Activated T-cell treated with anti-CD3 and anti-CD28 coated beads for 48 hours (primary cell): ENCODE results near the gene TPD52L2.

Experiments
- DNase-seq: peaks from one replicate; pipeline ENCODE4 v3.0.0-alpha.2; 2020; ENCODE audit warnings: low read depth

Gene TPD52L2

DNA sequence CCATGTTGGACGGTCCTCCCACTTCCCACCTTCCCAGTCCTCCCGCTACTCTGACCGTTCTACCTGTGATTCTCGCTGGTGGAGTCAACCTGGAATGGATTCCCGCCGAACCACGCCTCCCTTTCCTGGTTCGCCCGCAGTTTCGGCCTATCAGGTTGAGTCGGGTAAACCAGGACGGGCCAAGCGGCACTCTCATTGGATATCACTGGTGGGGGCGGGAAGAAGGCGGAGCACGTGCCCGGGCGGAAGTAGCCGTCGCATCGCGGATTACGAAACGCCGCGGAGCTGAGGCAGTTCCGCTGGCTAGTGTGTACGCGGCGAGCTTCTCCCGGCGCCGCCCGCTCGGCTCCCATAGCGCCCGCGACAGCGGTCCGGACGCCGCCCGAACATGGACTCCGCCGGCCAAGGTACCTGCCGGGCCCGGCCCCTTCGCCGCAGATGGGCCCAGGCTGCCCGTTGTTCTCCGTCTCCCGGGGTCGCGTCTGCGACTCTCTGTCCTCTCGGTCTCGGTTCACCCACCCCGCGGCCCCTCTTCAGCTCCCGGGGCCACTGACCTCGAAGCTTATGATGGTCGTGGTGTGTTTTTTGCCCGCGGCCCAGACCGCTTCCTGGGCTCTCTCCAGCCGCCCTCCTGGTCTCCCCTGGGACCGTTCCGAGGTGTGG is at the start of gene TPD52L2:
Gene TPD52L2 (plus strand): TSS at position 293 of the 663 bp plus-strand sequence. CDS start 96 bp downstream, at position 389.
- DNase-seq: peak; percentile 97

DNA sequence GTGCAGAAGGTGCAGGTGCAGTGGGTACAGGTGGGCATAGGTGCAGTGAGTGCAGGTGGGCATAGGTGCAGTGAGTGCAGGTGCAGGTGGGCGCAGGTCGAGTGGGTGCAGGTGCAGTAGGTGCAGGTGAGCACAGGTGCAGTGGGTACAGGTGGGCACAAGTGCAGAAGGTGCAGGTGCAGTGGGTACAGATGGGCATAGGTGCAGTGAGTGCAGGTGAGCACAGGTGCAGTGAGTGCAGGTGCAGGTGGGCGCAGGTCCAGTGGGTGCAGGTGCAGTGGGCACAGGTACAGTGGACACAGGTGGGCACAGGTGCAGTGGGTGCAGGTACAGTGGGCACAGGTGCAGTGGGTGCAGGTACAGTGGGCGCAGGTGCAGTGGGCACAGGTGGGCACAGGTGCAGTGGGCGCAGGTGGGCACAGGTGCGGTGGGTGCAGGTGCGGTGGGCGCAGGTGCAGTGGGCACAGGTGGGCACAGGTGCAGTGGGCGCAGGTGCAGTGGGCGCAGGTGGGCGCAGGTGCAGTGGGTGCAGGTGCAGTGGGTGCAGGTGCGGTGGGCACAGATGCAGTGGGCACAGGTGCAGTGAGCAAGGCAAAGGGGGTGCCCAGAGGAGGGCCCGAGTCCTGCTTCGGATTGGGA is 49.3 kb upstream of the TPD52L2 start:
- no peak for DNase-seq

DNA sequence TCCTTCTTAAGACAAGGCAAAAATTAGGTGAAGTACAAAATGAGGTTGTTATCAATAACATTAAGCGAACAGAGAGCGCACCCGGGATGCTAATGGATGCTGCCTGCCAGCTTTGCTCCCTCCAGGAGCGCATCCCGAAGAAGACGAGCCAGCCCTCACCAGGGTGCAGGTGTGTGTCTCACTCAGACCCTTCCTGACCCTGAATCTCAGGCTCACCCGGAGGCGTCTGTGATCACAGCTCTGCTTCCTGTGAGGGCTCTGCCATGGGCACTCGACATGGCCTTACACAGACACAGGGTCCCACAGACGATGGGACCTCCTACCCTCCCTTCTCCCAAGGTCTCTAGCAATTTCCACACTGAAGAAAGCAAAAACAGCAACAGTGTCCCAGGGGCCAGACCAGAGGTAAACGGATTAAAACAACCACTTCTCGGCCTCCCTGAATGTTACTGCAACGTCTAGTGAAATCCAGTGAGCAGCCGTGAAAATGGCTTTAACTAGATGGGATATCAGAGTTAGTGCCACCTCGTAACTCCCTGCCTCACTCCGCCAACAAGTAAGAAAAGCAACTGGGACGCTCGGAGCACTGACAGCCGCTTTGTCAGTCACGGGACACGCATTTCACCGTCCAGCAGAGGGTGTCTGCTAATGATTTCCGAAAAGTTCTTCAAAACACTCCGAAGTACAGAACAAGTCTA is 45.7 kb upstream of the TPD52L2 start:
- DNase-seq: no peak

DNA sequence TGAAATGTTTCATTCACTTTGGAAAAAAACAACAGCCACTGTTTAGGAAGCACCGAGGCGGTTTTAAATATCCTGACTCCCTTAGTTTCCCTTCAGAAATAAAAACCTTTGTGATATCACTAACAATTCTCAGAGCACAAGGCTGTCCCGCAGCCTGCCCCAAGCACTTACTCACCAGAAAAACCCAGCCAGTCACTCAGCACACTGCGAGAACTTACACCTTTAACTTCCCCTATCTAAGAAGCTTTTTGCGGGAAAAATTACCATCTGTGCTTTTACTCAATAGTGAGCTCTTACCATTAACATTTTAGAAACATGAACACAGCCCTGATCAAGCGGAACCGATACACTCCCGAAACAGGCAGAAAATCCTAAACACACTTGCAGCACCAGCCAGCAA is 43.3 kb upstream of the TPD52L2 start:
- no peak for DNase-seq

DNA sequence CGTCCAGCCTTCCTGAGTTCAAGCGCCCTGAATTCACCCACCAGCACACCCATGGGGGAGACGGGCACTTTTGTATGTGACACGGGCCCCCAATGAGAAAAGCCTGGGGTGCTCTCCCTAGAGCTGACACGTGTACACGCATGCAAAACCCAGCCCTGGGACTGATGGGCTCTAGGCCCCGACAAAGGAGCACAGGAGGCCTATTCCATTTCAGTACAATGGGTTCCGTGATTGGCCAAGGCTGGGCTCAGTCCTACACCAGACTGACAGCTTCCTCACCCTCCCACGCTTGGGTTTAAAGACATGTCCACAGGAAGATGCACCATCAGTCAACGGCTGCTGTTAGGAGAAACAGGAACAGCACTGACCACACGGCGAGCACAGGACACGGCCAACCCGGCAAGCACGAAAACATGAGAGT is 42.8 kb upstream of the TPD52L2 start:
- DNase-seq: no peak

DNA sequence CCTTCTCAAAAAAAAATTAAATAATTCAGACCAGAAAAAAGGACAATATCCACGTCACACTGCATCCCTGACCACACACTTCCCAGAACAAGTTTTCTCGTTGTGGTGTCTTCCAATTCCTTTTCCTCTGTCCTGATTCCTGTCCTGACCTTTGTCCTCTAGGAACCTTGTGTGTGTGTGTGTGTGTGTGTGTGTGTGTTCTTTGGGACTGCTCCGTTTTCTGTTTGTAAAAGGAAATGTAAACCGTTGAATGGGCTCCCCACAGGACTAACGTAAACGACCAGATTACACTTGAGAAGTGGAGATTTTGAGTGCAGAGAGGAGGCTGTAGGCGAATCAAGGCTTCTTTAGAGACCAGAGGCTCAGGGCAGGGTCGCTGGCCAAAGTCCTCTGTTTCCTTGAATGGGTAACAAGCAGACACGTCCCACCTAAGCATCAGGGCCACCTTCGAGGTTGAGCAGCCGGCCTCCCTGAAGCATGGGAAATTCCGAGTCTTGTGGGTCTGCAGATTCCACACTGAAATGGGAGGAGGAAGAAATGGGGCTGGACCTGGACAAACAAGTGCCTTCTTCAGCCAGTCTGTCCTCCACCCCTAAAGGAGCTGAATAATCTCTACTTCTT is 41.3 kb upstream of the TPD52L2 start:
- DNase-seq: no peak

DNA sequence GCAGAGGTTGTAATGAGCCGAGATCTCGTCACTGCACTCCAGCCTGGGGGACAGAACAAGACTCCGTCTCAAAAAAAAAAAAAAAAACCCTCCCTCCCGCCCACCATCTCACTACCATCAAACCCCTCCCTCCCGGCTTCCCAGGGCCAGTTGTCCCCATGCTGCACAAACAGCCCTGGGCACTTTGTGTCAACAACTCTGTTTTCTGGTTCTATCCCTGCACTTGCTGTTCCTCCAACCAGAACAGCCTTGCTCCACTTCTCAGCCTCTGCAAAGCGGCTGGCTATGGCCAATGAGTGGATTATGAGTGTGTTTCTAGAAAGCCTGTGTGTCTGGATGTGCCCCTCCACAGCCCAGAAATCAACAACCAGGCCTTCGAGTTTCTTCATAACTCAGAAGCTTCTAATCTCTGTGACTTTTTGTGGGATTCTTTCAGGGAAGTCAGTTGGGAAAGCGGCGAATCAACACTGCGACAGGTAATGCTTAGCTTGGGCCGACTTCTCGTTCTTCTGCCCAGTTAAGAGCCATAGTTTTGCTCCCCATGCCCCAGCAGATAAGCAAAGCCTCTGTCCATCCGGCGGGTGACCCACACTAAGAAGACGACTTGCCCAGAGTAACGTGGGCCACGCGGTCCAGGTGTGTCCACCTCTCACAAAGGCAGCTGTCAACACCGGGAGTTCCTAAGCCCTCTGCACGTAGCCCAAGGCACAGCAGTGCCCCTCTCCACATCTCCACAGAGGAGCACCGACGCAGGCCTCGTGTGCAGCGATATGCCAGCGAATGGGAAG is 39.5 kb upstream of the TPD52L2 start:
- DNase-seq: no peak

DNA sequence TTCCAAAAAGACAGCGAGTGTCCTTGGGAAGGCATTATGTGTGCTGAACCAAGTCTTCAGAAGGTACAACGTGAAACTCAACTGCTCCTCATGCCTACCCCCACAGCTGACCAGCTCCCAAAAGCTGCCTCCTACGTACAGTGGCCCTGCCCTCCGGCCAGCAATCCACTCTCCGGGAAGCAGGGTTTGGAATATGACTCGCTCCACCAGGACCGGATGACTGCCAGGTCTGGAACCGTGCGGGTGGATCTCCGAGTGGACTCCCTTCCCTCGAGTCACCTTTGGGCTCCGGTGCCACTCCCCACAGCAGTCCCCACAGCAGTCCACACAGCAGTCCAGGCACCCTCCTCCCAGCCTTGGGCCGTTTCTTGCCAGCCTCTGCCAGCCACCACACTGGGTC is 38.3 kb upstream of the TPD52L2 start:
- no peak for DNase-seq

DNA sequence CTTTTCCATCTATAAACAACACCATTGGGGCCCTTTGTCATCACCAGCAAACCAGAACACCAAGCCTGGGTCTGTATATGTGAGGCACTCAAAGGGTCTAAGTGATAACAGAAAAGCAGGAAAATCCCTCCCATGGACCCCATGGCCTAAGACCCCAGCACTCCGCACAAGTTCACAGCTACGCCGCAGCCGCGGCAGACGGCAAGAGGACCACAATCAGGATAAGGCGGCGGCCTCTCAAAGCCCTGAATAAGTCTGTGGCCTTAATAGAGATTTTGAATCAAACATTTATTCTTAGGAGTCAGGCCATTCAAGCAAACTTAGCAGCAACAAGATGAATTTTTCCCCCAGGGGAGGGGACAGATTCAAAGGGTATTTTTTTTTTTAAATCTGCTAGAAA is 36.9 kb upstream of the TPD52L2 start:
- DNase-seq: no peak

DNA sequence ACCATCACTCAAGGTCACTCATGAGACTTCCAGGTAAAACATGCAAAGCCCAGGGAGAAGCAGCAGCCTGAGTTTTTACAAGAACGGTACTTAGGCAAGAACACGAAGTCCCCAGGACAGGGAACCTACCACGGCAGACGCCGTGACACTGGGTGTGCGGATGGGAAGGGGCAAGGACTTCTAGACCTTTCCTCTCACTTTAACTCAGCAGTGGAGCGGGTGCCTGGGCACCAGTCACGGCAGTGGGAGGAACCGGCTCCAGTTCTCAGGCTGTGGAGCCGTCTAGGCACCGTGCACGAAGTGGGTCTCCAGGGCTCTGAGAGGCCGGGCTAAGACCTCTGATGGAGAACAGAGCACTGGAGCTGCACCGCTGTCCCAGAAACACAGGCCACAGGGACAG is 36.5 kb upstream of the TPD52L2 start:
- no peak for DNase-seq

DNA sequence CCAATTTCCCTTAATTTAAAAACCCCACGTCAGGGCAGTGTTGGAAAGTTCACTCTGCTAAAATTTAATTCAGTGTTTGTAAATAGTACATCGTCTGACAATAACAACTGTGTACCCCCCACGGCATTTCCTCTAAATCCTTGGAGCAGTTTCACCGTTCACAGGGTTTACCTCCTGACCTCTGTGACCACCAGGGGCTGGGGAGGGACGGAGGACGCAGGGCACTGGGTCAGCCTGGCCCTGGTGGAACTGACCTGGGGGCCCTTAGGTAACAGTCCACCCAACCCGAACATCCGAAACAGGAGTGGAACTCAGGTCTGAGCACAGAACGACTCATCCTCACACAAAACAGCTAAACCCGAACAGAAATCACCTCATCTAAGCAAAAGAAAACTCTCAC is 36.1 kb upstream of the TPD52L2 start:
- DNase-seq: no peak

DNA sequence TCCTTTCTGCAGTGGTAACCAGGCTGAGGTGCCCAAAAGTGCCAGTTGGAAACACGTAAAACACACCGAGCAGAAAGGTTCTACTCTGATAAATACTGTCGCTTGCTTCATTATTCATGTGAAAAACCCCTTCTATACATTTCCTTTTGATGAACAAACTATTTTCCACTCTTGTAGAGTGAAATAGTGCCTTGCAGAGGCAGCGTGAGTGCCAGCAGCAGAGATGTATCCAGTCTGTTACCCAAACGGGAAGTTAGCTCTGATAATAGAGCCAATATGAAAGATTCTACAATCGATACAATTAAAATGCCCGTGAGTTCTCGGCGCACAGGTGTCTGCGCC is 35.5 kb upstream of the TPD52L2 start:
- DNase-seq: no peak

DNA sequence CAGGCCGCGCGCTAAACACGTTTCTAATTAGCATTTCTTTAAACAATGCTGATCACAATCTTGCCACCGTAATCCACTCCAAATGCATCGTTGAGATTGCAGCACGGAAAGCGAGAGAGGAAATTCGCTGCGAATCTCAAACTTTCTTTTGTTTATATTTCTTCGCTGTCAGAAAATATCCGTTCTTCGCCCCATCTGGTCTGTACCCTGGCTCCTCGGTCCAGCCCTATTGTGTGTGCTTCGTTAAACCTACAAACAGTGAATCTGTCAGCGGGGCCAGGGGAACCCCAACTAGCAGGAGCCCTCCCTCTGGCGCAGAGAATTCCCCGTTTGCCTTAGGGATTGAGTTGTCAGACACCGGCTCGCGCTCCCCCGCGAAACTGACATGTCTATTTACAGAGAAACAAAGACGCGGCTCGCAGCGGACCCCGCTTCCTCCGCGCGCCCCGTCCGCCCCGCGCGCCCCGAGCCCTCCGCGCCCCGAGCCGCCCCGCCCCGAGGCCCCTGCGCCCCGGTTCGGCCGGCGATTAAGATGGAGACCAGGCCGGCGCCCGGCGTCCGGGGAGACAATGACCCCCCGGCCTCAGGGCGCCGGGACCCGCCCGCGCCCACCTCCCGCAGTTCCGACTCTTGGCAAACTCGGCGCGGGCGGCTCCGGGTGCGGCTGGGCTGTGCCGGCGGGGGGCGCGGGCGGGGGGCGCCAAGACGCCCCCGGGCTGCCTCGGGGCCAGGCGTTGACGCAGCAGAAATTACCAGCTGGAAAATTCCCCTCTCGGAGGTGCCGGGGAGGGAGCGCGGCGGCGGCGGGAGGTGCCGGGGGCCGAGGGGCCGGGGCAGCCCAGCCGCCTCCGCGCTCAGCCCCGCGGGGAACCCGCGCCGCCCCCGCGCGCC is 34.9 kb upstream of the TPD52L2 start:
- no peak for DNase-seq

DNA sequence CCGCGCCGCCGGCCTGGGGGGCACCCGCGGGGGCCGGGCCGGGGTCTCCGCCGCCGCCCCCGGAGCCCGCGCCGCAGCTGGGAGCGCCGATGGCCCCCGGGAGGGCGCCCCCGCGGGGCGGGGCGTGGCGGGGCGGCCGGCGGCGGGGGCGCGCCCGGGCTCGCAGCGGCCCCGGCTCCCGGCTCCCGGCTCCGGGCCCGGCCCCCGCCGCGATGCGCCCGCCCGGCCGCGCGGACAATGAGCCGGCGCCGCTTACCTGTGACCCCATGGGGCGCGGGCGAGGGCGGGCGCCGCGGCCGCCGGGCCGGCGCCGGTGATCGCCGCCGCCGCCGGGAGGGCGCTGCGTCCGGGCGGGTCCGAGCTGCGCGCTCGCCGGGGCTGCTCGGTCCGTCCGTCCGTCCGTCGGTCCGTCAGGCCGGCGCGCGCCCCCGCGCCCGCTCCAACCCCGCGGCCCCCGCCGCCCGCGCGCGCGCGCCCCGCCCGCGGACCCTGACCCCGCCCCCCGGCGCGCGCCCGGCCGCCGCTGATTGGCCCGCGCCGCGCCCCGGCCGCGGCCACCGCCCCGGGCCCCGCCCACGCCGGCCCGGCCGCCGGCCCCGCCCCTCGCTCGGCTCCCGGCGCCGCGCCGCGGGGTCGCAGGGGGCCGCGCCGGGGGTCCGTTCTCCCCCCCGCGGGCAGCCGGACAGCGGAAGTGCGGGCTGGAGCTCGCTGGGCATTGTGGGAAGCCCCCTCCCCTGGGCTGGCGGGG is 34.1 kb upstream of the TPD52L2 start, which contains the start of gene ZBTB46:
Gene ZBTB46 (minus strand): TSS at position 424 of the 748 bp plus-strand sequence. CDS start 40,507 bp downstream, outside the sequence.
- DNase-seq: peak; percentile 45

DNA sequence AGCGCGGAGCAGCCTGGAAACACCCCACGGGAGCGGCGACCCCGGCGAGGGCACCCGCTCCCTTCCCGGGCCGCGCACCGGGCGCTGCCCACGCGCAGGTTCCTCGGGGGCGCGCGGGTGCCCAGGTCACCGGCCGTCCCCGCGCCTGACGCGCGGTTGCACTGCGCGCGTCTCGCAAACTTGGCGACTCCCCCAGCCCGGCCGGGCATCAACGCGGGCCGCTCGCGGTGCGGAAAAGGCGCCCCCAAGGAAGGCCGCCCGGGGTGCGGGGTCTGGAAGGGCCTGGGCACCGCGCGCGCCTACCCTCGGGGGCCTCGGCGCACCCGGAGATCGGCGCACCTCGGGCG is 33.5 kb upstream of the TPD52L2 start:
- no peak for DNase-seq

DNA sequence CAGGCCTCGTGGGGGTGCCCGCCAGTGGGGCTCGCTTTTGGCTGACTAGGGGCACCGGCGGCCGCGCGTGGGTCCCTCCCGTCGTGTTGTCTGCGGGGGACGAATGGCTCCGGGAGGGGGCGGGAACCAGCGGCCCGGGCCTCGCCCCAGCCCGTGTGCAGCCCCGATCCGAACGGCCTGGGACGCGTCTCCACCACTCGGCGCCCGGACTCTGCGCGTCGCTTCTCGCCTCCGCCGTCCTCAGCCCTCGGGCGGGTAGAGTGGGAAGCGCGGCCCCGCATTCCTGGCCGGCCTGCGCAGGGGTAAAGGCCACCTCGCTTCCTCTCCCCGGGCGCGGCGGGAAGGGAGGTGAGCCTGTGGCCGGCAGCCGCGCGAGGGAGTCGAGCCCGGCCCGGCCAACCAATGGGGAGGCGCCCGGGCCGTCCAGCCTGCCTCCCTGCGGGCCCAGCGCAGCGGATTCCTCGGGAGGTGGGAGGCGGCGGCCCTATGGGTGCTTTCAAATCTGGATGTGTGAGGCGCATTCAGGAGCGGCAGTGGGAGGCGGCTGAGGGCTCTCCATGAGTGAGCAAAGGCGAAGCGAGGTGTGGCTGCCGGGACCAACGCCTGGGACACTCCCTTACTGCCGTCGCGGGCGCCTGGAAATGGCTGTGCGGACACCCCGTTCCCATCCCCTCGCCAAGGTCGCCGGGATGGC is 32.9 kb upstream of the TPD52L2 start:
- no peak for DNase-seq

DNA sequence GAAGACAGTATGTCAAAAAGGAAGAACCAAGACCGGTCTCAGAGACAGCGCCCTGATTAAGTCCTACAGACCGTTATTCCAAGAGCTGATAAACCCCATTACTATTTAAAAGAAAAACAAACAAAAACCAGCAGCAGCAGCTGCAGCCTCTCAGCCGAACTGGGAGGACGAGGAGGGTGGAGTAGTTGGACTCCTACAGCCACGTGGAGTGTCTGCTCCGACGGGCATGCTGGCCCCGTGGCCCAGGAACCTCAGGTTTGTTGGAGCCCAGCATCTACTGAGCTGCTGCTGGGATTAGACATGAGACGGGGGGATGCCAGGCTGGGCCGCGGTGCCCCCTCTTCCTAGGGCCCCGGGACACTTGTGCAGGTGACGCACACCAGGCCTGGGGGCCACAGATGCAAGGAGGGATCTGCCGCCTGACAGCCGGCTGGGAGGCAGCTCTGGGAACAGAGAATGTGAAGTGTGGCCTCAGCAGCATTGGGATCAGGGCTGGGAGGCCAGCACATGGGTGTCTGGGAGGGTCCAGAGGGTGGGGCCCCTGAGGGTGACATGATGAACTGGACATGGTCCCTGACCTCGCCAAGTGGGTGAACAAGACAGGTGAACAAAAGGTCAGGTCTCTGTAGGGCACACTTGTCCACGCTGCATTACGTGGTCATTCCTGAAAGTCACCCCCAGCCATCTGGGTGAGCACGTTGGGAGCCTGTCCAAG is 31.1 kb upstream of the TPD52L2 start:
- no peak for DNase-seq

DNA sequence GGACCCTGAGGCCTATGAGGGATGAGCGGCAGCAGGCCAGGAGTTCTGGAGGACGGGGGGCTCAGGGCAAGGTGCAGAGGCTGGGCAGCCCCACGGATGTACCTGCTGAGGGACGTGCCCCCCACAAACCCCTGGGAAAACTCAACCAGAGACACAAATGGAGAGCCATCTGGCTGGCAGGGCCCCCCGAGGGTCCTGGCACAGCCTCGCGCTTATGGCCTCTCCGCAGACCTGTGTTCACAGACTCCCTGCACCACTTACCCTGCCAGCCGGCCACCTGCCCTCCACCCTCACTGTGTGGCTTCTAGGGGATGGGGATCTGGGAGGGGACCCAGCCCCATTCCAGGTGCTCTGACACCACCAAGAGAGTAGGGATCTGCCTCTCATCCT is 30.6 kb upstream of the TPD52L2 start:
- DNase-seq: no peak
